GM12878 (cell line): ENCODE results near the gene TADA1. TPM values are rescaled to one million over a fixed set of nuclear protein-coding genes. Genes with fewer than 3 reads are reported as not detected.

ENCODE experiments used
- ATAC-seq: fragments of 200-7000 bp; cut with Tn5 transposase; 3 replicates; pipeline ENCODE4 v1.9.1; 2020; ENCODE audit warnings: mild to moderate bottlenecking, moderate library complexity
- BruUV-seq: library from RNA; stranded (reverse); fragments of 400-500 nt; replicated peaks from 2 replicates; lab custom pipeline; 2021; lab: Mats Ljungman, UMichigan
- CTCF ChIA-PET: fragments of 300-600 bp; sonication (Branson Sonifier 250); formaldehyde crosslinking; extraction: SDS; loops from one replicate; lab custom pipeline; 2021; ENCODE audit warnings: inconsistent platforms; lab: Yijun Ruan, JAX
- POLR2A ChIA-PET: fragments of 350-600 bp; formaldehyde crosslinking; extraction: SDS; loops from one replicate; lab custom pipeline; 2021; ENCODE audit warnings: inconsistent platforms; lab: Charles Lee
- RAD21 ChIA-PET: fragments of 300-600 bp; sonication (Branson Sonifier 250); formaldehyde crosslinking; loops from one replicate; lab custom pipeline; 2023; ENCODE audit warnings: antibody characterized with exemption; ENCODE audit not compliant: unreplicated experiment; lab: Charles Lee
- SMC1A ChIA-PET: fragments of 300-600 bp; sonication (Branson Sonifier 250); formaldehyde crosslinking; loops from one replicate; lab custom pipeline; 2023; ENCODE audit not compliant: unreplicated experiment, uncharacterized antibody; lab: Charles Lee
- DNase-seq: peaks from one replicate; pipeline ENCODE4 v3.0.0-alpha.2; 2011; ENCODE audit warnings: low read depth, low spot score
- FAIRE-seq: peaks from 3 replicates; lab custom pipeline; 2011; peaks lifted over from hg19 to GRCh38; lab: Jason Lieb, UNC
- H2AFZ ChIP-seq: 2 replicates; pipeline ENCODE4 v1.6.0; 2011; ENCODE audit warnings: low read depth, low read length, control low read depth; ENCODE audit not compliant: control insufficient read depth
- H3K27ac ChIP-seq: 2 replicates; pipeline ENCODE4 v1.5.1; 2011; ENCODE audit warnings: control low read depth; ENCODE audit not compliant: control insufficient read depth, insufficient read depth
- H3K27me3 ChIP-seq, 2 experiments: replicated peaks in 1 of 2; 2 replicates each; pipeline versions ENCODE4 v1.6.0 to v1.6.1; 2011; ENCODE audit warnings: low read length in 1 of 2; ENCODE audit not compliant: control insufficient read depth in 2 of 2, insufficient read depth in 2 of 2
- H3K36me3 ChIP-seq, 2 experiments: 2 replicates each; pipeline ENCODE4 v1.5.1; 2011; ENCODE audit warnings: low read length in 1 of 2; ENCODE audit not compliant: control insufficient read depth in 2 of 2, insufficient read depth in 2 of 2
- H3K4me1 ChIP-seq: 2 replicates; pipeline ENCODE4 v1.6.1; 2011; ENCODE audit warnings: mild to moderate bottlenecking, low read length, moderate library complexity, mixed read lengths; ENCODE audit not compliant: control insufficient read depth, insufficient read depth
- H3K4me2 ChIP-seq: 2 replicates; pipeline ENCODE4 v1.6.0; 2011; ENCODE audit warnings: control low read depth; ENCODE audit not compliant: control insufficient read depth, insufficient read depth
- H3K4me3 ChIP-seq: fragments of 200-600 bp; sonication (generic); 2 replicates; pipeline ENCODE4 v1.5.1; 2016
- H3K79me2 ChIP-seq: 2 replicates; pipeline ENCODE4 v1.6.0; 2011; ENCODE audit warnings: low read length; ENCODE audit not compliant: control insufficient read depth, insufficient read depth
- H3K9ac ChIP-seq: 2 replicates; pipeline ENCODE4 v1.8.0; 2011; ENCODE audit warnings: low read length, control low read depth, mixed read lengths; ENCODE audit not compliant: control insufficient read depth, insufficient read depth
- H3K9me3 ChIP-seq: replicated peaks from 3 replicates; pipeline ENCODE4 v1.5.1; 2011; ENCODE audit warnings: mild to moderate bottlenecking, low read length; ENCODE audit not compliant: control insufficient read depth, insufficient read depth
- H4K20me1 ChIP-seq: 2 replicates; pipeline ENCODE4 v1.6.0; 2011; ENCODE audit not compliant: control insufficient read depth, insufficient read depth
- ATF3 ChIP-seq: IDR thresholded peaks from 2 replicates; pipeline ENCODE4 v1.6.1; 2011; ENCODE audit warnings: low read depth, mild to moderate bottlenecking, low read length, moderate library complexity, borderline replicate concordance; ENCODE audit errors: extremely low read depth
- EED ChIP-seq: sonication (generic); IDR thresholded peaks from 2 replicates; pipeline ENCODE4 v1.6.1; 2016; ENCODE audit warnings: antibody characterized with exemption, low read depth
- KLF5 ChIP-seq: fragments of 450-650 bp; IDR thresholded peaks from 2 replicates; pipeline ENCODE4 v1.6.1; 2014; ENCODE audit warnings: mild to moderate bottlenecking; ENCODE audit not compliant: partially characterized antibody
- SIX5 ChIP-seq: IDR thresholded peaks from 2 replicates; pipeline ENCODE4 v1.6.1; 2011; ENCODE audit warnings: mild to moderate bottlenecking, low read depth, low read length, moderate library complexity; ENCODE audit not compliant: severe bottlenecking
- SKIL ChIP-seq: fragments of 450-650 bp; IDR thresholded peaks from 2 replicates; pipeline ENCODE4 v1.6.1; 2017; ENCODE audit warnings: mild to moderate bottlenecking, low read depth, inconsistent platforms; ENCODE audit not compliant: poor library complexity, severe bottlenecking
- TAF1 ChIP-seq: IDR thresholded peaks from 2 replicates; pipeline ENCODE4 v1.6.1; 2011; ENCODE audit warnings: mild to moderate bottlenecking, low read depth, low read length, borderline replicate concordance
- WGBS: methylation state at CpG from one replicate; pipeline ENCODE4 v1.1.6; 2016; ENCODE audit warnings: low lambda C conversion rate; ENCODE audit not compliant: insufficient replicate concordance, insufficient coverage; ENCODE audit errors: missing lambda C conversion rate; 5-methylcytosine and 5-hydroxymethylcytosine counted together
- in situ Hi-C: fragments of 300-500 bp; cut with MboI; formaldehyde crosslinking; loops from 9 replicates; pipeline ENCODE4 v1.14.3; 2018; ENCODE audit warnings: mixed read lengths
- intact Hi-C: fragments of 100-400 bp; cut with micrococcal nuclease; formaldehyde crosslinking; loops from one replicate; pipeline ENCODE4 v1.14.2; 2022; ENCODE audit not compliant: unreplicated experiment
- polyA plus RNA-seq, 11 experiments: library from polyadenylated mRNA; depleted of rRNA in 4 of 11; unstranded in 6 of 11; stranded (reverse) in 5 of 11; fragments of >200 nt; fragmentation: Nextera tagmentation in 4 of 11; fragmentation: Illumina TruSeq in 1 of 11; extraction: Ambion mirVana in 4 of 11; extraction: Trizol in 1 of 11; gene quantifications; 1 replicate in 1 of 11; 2 replicates in 10 of 11; pipeline versions ENCODE4 v1.2.1 to v1.2.3, GENCODE V29; 2011 to 2016; ENCODE audit warnings: inconsistent platforms in 2 of 11, missing spikeins in 2 of 11, low read depth in 1 of 11
- total RNA-seq, 4 experiments: library from RNA; depleted of rRNA in 3 of 4; stranded (reverse); fragments of >200 nt in 3 of 4; fragmentation: Illumina TruSeq in 1 of 4; extraction: Trizol in 1 of 4; gene quantifications; 2 replicates each; pipeline versions ENCODE4 v1.2.1 to v1.2.3, GENCODE V29; 2013 to 2021

Gene TADA1
- total and polyA plus RNA-seq, 10 of the 15 experiments (the other 5 are each of a cell fraction or from before 2014, with no cell fraction given): 15.2 to 38.6 (median 26.5) TPM

DNA sequence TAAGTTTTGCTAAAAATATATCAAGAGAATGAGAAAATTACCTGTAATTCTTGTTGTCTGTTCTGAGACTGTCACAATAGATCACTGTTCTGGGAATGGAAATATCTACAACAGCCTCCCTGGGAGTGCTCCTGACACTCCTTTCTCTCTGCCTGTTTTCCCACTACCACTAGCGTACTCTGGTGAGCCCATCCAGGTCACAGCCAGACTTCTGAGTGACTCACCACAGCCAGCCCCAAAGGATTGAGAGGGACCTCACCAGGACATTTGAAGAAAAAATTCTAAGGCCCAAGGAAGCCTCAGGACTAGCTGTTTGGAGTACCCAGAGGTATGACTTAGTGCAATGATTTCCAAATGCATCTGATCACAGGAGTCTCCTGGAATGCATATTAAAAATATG lies 39.0 kb upstream of the TADA1 start:
- Histone ChIP-seq H3K4me3 (no peak overlapping the region), H3K9me3 (peaks cover 2% of the 10 kb centered on the region; the same call in 1 of the 3 replicates), H2AFZ (no peak overlapping the region), H3K9ac (no peak overlapping the region), H3K4me2 (no peak overlapping the region), H3K79me2 (no peaks in the 10 kb centered on the region), H4K20me1 (no peaks in the 10 kb centered on the region), H3K36me3 (no peaks in the 10 kb centered on the region), H3K27ac (no peak overlapping the region), H3K4me1 (no peaks in the 10 kb centered on the region), H3K27me3 (peaks cover 0 to 1% of the 10 kb centered on the region in 2 experiments; a peak in 2 of 4 replicates)
- FAIRE-seq (no peak), DNase-seq (no peak), ATAC-seq (no peak)
- intact Hi-C loops (loop anchor here (10.0 kb wide), 2 partner anchors 530 to 620 kb away; no protein-coding TSS in a partner anchor), in situ Hi-C loops (loop anchor here (5.0 to 10.0 kb wide), 2 partner anchors 142 to 530 kb away; no protein-coding TSS in a partner anchor)
- ChIA-PET CTCF (interaction anchor here (17.1 kb wide), 1 partner anchor 143 kb away, joined by 734 read pairs; no protein-coding TSS in a partner anchor), SMC1A (interaction anchor here (19.2 kb wide), 1 partner anchor 145 kb away, joined by 384 read pairs; no protein-coding TSS in a partner anchor), RAD21 (interaction anchor here (10.5 kb wide), 1 partner anchor 144 kb away, joined by 305 read pairs; no protein-coding TSS in a partner anchor), POLR2A (interaction anchor here (0.8 to 1.0 kb wide), 2 partner anchors 19 to 145 kb away, joined by 3 read pairs; no protein-coding TSS in a partner anchor)
- 85% methylated on average over 1 of the region's 1 CpG for WGBS
- TF ChIP-seq KLF5: no peak
- TF ChIP-seq ATF3: no peak
- no peak for TF ChIP-seq TAF1
- no peak for TF ChIP-seq SIX5
- no peak for TF ChIP-seq SKIL
- no peak for TF ChIP-seq EED
- BruUV-seq: no TSS peak
